ENCODE measurements around the gene GPSM1.
A peak's percentile ranks its signal among the peaks of the same experiment; 100 is the strongest.

Gene GPSM1

DNA sequence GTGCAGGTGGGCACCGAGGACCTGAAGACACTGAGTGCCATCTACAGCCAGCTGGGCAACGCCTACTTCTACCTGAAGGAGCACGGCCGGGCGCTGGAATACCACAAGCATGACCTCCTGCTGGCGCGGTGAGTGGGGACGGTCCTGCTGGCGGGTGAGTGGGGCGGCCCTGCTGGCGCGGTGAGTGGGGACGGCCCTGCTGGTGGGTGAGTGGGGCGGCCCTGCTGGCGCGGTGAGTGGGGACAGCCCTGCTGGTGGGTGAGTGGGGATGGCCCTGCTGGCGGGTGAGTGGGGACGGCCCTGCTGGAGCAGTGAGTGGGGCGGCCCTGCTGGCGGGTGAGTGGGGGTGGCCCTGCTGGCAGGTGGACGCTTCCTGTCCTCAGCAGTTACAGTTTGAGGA, 7.2 kb downstream of the GPSM1 start:
- DNase-seq: no peak

DNA sequence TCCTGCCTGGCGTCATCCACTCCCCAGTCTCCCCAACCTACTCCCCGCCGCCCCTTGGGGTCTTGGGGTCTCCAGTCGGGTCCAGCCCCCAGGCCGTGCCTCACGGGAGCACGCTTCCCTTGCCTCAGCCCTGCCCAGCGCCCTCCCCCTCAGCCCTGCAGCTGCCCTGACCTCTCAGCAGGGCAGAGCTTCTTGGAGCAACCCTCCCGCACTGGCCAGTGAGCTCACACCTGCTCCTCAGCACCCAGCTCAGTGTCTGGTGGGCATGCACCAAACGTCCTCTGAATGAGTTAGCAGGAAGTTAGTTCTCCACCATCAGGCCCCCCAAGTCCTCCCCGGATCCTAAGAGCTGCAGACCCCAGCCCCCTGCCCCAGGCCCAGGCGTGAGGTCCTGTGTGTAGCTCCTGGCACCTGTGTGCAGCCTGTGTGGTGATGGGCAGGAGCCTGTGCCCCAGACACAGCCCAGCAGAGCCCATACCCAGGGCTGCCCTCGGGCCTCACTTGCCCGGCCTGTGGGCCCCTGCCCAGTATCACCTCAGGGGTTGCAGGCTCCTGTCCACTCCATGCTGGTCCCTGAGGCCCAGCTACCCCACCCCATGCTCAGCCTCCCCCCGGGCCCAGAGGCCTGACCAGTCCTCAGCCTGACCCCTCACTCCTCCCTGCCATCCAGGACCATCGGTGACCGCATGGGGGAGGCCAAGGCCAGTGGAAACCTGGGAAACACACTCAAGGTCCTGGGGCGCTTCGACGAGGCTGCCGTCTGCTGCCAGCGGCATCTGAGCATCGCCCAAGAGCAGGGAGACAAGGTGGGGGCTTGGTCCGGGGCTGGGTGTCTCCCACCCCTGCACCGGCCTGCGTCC, 8.2 kb downstream of the GPSM1 start:
- DNase-seq: no peak

DNA sequence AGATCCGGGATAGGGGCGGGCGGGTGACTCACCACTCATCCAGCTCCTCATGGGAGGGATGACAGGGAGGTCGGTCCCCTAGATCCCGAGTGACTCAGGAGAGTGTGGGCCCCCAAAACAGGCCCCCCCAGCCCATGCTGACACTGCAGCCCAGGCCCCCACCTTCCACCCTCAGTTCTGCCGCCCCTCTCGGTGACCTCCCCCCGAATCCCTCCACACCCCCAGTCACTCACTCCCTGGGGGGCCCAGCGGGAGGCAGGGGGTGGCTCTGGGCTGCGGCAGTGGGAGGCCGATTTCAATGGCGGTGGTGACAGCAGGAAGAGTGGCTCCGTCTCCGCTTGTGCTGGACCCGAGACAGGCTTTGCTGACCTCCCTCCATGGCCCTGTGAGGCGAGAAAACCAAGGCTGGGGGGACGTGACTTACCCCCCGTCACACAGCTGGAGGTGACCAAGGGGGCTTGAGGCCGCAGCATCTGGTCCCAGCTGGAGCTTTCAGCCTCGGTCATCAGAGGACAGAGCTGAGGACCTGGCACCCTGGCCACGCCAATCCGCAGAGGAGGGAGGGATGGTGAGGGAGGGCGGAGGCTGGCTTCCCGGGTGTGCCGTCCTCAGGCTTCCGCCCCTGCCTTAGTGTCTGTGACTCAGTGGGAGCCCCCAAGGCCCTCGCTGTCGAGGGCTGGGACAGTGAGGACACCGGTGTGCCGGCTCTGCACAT, 9.0 kb downstream of the GPSM1 start:
- no peak for DNase-seq

DNA sequence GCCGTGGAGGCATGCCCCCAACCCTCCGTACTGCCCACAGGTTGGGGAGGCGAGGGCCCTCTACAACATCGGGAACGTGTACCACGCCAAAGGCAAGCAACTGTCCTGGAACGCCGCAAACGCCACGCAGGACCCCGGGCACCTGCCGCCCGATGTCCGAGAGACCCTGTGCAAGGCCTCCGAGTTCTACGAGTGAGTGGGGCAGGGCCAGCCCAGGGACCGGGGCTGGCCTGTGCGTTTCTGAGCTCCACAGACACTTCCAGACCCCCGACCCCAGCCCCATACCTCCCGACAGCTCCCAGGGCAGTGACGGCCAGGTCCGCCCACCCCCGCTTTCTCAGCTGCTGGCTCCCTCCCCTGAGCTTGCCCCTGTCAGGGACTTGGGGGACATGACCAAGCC, 9.5 kb downstream of the GPSM1 start:
- DNase-seq: no peak

DNA sequence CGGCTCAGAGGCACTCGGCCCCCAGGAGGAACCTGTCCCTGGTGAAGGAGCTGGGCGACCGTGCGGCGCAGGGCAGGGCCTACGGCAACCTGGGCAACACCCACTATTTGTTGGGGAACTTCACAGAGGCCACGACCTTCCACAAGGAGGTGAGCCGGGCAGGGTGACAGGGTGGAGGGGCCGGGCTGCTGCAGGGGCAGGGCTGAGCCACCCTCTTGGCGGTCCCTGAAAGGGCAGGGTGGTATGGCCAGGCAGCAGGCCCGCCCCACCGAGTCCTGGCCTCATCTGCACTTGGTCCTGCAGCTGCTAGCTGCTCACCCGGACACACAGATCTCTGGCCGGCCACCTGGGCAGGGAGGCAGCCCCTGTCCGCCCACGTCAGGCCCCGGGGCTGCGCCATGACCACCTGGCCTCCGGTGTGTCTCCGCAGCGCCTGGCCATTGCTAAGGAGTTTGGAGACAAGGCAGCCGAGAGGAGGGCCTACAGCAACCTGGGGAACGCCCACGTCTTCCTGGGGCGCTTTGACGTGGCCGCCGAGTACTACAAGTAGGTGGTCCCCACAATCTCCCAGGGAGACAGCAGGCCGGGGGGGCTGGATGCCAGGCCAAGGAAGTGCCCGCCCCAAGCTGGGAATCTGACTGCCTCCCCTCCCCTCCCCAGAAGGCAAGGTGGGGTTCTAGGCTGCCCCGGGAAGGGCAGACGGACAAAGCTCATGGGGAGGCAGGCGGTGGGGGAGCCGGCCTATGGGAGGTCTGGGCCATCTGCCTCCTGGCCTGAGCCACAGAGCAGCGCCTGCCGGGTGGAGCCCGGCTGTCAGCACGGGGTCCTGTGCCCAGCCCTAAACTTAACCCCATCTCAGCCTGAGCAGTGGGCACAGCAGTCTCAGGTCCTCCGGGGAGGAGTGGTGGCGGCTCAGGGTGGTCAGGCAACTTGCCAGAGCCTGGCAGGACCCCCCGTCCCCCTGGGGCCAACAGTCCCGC, 10.4 kb downstream of the GPSM1 start:
- no peak for DNase-seq

DNA sequence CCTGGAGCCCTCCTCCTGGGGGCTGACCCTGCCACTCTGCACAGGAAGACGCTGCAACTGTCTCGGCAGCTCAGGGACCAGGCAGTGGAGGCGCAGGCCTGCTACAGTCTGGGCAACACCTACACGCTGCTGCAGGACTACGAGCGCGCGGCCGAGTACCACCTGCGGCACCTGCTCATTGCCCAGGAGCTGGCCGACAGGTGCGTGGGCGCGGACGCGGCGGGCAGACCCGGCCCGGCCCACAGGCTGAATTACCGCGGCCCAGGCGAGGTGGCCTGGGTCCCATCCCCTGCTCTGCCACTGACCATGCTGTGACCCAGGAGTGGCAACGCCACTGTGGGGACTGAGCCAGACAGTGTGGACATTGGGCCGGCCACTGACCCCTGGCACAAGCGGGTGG, 11.2 kb downstream of the GPSM1 start:
- DNase-seq: no peak

DNA sequence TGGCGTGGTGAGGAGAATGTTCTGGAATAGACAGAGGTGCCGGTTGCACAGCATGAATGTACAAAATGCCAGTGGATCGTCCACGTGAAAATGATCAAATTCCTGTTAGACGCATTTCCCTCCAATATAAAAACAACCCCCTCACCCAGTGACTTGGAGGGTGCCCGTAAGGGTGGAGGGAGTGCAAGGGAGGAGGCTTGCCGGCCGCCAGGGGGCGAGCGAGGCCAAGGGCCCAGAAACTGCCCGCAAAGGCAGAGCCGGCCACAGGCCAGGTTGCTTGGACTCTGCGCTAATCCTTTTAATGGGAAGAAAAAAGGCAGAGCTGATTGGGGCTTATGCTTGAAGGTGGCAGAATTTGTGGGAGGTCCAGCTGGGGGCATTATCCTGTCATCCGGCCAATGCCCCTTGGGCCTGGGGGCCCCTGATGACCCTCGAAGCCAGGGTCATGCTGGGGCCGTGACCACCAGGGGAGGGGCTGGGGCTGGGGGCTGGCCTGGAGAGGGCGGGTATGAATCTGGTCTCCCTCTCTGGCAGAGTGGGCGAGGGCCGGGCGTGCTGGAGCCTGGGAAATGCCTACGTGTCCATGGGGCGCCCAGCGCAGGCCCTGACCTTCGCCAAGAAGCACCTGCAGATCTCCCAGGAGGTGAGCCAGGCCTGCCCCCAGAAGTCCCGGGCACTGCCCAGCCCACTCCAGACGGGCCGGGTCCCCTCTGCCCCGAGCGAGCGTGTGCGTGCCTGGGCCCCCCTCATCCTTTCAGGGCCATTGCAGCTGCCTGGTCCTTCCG, 12.0 kb downstream of the GPSM1 start:
- DNase-seq: peak; percentile 31

DNA sequence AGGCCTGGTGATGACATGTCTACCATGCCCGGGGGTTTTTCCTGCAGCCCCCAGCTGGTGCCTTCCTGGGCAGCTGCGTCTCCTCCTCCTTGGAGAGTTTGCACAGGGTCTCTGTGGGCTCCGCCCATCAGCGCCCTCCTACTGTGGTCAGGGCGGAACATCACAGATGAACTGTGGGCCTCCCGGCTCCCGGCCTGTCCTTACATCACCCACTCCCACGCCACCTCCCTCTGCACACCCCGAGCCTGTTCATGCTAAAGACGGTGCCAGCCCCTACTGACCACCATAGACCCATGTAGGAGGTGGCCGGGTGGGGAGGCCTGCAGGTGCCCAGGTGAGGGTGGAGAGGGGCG, 12.6 kb downstream of the GPSM1 start:
- peak; percentile 61 for DNase-seq

DNA sequence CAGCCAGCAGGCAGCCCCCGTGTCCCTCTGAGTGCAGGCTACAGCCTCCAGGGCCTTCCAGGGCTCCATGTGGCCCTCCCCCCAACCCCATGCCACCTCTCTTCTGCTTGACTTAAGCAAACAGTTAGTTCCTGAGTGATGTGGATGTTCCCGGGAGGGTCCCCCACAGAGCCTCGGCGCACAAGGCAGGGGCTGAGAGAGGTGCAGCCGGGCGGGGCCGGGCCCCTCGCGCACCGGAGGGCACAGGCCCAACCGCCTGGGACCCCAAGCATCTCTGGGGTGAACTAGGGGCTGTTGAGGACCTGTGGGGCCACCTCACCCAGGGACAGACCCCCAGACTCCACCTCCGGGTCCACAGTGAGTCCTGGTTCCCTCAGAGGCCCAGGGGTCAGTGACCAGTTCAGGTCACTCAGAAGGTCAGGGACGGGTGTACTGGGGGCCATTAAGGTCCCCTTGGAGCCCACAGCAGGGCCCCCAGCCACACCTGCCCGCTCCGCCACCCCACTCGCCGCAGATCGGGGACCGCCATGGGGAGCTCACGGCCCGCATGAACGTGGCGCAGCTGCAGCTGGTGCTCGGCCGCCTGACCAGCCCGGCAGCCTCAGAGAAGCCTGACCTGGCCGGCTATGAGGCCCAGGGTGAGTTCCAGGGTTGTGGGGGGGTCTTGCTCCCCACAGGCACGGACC, 13.2 kb downstream of the GPSM1 start:
- DNase-seq: no peak

DNA sequence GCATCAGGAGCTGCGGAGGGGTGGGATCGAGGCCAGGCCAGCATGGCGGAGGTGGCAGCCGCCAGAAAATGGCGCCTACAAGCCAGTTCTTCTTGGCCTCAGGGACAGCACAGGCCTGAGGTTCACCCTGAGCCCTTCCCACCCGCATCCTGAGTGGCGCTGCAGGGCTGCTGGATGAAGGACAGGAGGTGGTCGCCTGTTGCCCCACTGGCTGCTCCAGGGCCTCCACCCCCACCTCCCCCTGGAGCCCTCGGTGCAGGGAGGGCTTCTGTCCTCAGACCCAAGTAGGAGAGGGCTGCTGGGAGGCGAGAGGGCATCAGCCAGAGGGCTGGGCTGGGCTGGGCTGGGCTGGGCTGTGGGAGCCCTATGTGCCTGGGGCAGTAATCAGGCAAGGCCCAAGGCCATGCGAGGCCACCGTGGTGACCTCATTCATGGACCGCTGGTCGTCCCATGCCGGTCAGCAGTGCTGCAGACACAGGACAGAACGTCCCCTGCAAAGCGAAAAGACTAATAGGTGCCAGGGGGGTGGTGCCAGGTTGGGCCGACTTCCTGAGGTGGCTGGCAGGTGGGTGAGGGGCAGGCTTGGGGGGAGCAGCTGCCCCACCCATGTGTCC, 13.8 kb downstream of the GPSM1 start:
- DNase-seq: no peak

DNA sequence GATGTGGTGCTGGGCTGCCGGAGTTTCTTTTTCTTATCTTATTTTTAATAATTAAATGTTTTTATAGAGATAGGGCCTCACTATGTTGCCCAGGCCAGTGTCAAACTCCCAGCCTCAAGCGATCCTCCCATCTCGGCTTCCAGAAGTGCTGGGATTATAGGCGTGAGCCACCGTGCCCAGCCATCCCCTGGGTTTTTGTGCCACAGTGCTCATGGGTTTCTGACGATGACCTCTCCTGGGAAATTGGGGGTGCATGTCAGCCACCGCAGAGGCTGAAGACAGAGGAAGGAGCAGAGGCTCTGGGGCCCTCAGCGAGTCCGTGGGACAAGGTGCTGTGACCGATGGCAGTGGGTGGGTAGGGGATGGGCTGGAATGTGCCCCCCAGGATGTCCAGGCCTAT, 14.4 kb downstream of the GPSM1 start:
- no peak for DNase-seq

DNA sequence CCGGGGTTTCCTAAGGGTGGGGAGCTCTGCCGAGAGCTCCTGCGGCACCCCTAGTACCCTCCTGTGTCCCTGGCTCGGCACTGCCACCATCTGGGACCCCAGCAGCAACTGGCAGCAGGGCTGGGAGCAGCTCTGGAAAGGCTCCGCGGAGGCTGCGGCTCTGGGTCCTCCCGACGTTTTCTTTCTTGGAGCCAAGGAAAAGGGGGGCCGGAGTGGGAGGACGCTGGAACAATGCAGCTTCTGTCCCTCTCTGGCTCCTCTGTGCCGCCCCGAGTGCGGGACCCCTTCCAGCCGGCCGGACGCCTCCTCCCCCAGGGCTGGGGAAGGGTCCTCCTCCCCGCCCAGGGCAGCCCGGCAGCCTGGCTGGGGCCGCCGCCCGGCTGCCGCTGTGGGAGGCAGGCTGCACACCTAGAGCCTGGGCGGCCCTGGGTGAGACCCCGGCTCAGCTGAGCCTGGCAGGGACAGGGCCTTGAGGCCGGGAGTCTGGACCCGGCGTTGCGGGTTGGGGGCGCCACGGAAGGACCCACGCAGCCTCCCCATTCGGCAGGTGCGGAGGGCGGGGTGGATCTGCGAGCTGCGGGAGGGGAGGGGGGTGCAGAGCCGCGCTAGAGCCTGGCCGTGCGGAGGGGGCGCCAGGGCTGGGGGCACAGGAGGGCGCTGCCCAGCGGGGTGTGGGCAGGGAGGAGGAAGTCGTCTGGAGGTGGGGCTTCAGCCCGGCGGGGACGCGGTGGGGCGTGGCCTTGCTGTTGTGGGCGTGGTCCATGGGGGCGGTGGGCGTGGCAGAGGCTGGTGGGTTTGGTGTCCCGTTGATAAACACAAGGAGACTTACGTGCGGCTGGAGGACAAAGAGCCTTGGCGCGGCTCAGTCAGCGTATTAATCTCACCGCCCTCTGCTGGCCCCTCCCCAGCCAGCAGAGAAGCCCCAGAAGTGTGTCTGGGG, 15.1 kb downstream of the GPSM1 start:
- DNase-seq: peak; percentile 78

DNA sequence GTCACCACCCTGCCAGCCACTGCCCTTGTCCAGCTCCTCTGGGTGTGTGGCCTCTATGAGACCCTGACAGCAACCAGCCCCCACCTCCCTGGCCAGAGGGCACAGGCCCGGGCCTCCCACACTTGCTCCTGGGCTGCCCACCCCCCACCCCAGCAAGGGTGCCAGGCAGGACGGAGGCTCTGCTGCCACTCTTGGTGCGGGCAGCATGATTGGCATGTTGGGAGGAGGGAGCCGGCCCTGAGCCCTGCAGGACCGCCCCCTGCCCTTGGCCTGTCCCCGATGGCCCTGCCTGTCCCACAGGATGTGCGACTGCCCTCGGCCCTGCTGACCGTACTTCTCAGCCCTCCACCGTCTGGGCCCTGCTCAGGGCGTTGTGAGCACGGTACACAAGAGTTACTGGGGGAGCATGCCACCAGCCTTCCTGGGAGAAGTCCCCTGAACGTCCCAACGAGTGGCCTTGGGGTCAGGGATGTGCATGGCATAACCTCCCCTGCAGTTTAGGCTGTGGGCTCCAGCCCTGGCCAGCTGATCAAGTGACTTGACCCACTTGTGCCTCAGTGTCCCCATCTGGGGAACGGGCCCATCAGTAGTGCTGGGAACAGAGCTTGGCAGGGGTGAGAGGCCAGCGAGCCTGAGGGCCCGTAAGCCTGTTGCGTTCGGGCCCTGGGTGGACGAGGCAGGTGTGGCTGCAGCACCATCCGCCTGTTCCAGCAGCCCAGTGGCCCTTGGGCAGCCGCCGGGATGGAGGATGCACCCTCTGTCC, 16.0 kb downstream of the GPSM1 start:
- no peak for DNase-seq

DNA sequence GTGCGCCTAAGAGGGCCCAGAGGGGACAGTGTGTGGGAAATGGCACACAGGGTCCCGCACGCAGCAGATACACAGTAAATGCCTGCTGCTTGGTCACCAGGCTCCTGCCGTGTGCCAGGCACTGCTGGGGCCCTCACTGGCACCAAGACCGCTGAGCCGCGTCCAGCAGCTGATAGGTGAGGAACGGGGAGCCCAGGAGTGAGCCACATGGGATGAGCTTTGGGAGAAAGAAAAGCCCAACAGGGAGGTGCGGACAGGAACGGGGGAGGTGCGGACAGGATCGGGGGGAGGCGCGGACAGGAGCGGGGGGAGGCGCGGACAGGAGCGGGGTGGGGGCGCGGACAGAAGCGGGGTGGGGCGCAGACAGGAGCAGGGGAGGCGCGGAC, 16.5 kb downstream of the GPSM1 start:
- DNase-seq: no peak

DNA sequence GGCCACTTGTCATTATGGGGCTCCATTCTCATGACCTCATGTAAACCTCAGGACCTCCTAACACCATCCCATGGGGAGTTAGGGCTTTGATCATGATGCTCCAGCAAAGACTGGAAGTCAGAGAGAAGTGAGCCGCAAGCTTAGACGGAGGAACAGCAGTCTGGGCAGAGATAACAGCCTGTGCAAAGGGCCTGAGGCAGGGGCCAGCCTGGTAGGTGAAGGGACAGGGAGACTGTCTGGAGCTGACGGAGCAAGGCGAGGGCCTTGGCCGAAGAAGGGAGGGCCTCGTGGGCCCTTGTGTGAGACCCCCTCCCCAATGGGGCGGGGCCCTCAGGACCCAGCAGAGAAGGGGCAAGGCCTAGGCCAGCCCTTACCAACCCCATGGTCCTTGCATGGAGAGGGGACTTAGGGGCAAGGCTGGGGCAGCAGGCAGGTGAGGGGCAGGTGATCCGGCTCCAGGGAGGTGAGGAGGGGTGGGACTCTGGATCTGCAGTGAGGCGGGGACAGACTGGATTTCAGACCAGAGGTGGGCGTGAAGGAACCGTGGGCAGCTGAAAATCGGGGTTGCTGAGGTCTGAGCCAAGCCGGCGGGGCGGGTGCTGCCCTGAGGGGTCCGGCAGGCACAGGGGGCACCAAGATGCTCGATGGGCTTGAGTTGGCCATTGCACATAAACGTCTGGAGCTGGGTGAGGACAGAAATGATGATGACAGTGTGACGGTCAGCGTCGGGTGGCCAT, 17.4 kb downstream of the GPSM1 start:
- no peak for DNase-seq

DNA sequence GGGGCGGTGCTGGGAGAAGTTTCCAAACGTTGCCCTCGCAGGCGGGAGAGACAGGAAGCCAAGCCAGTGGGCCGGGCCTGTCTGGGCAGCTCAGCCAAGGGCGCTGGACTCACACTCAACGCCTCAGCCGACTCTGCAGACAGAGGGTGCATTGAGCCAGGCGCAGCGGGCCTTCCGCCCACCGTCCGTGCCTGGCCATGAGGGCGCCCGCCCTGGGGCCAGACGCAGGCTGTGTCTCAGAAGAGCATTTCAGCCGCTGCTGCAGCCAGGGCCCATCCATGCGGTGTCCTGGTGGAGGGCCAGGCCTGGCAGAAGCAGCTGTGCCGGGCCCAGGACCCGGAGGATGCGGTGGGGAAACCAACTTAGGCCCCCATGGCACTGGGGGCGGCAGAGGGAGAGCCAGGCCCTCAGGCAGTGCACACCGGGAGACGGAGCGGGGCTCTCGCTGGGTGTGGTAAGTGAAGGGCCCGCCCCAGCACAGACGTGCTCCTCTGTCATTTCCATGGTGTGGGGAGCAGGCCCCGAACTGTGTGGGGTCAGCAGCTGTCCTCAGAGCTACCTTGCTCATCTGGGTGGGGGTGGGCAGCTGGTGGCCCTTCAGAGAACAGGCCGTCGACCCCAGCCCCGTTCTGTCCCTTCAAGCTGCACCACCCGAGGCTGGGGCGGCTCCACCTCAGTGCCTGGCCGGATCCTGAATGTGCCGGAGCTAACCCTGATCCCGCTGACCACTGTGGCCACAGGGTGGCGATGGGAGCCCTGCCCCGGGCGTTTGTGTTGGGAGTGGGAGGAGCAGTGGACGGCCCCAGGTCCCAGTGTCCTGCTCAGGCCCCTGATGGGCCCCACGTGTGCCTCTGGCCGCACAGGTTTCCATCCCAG, 18.2 kb downstream of the GPSM1 start:
- no peak for DNase-seq

DNA sequence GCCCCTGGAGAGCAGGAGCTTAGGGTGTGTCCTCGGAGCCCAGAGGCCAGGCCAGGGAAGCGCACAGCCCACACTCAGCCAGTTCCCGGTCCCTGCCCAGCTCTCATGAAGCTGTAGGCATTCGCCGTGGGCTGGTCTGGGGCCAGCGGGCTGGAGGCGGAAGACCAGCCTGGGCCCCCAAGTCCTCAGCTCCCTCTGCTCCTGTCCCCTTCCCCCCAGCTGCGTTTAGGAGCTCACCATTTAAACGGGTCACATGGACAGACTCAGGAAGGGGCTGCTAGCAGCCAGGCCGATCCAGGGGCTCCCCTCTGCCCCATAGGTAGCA, 18.8 kb downstream of the GPSM1 start:
- DNase-seq: no peak

DNA sequence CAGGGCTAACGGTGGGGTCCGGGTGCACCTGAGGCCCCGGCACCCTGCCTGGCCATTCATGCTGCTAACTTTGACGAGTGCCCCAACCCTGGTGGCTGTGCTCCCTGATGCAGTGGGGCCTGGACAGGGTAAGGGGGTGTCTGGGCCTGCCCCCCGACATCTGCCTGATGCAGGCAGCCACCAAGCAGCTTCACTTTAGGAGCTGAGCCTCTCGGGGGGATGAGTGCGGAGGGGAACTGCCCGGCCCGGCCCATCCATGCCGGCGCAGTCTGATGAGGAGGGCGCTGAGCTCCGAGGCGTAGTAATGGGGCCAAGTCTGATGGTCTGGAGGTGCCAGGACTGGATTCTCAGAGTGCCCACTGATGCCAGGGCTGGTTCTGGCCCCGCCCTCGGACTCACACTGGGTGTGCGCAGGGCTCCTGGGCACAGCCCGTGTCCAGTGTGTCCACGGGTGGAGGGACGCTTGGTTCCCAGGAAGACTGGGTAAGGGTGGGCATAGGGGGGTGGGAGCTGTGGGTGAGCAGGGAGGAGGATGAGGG, 19.7 kb downstream of the GPSM1 start:
- DNase-seq: no peak

Measured in NCI-H69 (cell line).